ENCODE results near the gene FAIM. TPM values are rescaled to one million over a fixed set of nuclear protein-coding genes. Genes with fewer than 3 reads are reported as not detected.

FAIM gene
- total RNA-seq, 1 donor from 2014 or later, result 16.1 TPM

- H3K4me3 ChIP-seq (ENCODE audit: low read depth, low read length), result no peak overlapping the region
- no peak for DNase-seq (ENCODE audit: low read depth)
- no peak for TF ChIP-seq CTCF (conservative IDR thresholded peaks at IDR 0.05; ENCODE audit: low read depth, low read length)
These were observed 6.9 kb downstream of the FAIM start for GRCh38 chr3:138615462-138615861.

GRCh38 chr3:138620431-138620830, 11.9 kb downstream of the FAIM start:
- TF ChIP-seq CTCF (conservative IDR thresholded peaks at IDR 0.05; ENCODE audit: low read depth, low read length), result no peak
- no peak overlapping the region for H3K4me3 ChIP-seq (ENCODE audit: low read depth, low read length)
- no peak for DNase-seq (ENCODE audit: low read depth)

GRCh38 chr3:138624518-138624917, 15.9 kb downstream of the FAIM start:
- H3K4me3 ChIP-seq (ENCODE audit: low read depth, low read length), result no peak overlapping the region
- no peak for TF ChIP-seq CTCF (conservative IDR thresholded peaks at IDR 0.05; ENCODE audit: low read depth, low read length)

GRCh38 chr3:138625707-138626365, 17.3 kb downstream of the FAIM start:
- TF ChIP-seq CTCF (conservative IDR thresholded peaks at IDR 0.05; ENCODE audit: low read depth, low read length), result no peak
- DNase-seq (ENCODE audit: low read depth), result no peak
- H3K4me3 ChIP-seq (ENCODE audit: low read depth, low read length), result no peak overlapping the region

More at GRCh38 chr3:138624518-138624917, 15.9 kb downstream of the FAIM start:
- DNase-seq (ENCODE audit: low read depth), result no peak

GRCh38 chr3:138629526-138629925, 21.0 kb downstream of the FAIM start:
- no peak for DNase-seq (ENCODE audit: low read depth)
- H3K4me3 ChIP-seq (ENCODE audit: low read depth, low read length), result no peak overlapping the region
- no peak for TF ChIP-seq CTCF (conservative IDR thresholded peaks at IDR 0.05; ENCODE audit: low read depth, low read length)

- no peak overlapping the region for H3K4me3 ChIP-seq (ENCODE audit: low read depth, low read length)
- no peak for TF ChIP-seq CTCF (conservative IDR thresholded peaks at IDR 0.05; ENCODE audit: low read depth, low read length)
- DNase-seq (ENCODE audit: low read depth), result no peak
These were observed 30.1 kb downstream of the FAIM start for GRCh38 chr3:138638641-138639040.

GRCh38 chr3:138640537-138640936, 32.0 kb downstream of the FAIM start:
- H3K4me3 ChIP-seq (ENCODE audit: low read depth, low read length), result no peak overlapping the region
- DNase-seq (ENCODE audit: low read depth), result no peak
- TF ChIP-seq CTCF (conservative IDR thresholded peaks at IDR 0.05; ENCODE audit: low read depth, low read length), result no peak
